HG02885 (cell line): Measurements from ENCODE around the gene MCF2L2.
A peak's percentile ranks its signal among the peaks of the same experiment; 100 is the strongest.
"Not testable (repeated sequence)": the region's sequence is repeated elsewhere in the genome, so short reads cannot be mapped to it uniquely, and the experiment has no call there.

Experiments used
- ATAC-seq: cut with Tn5 transposase; IDR thresholded peaks from one replicate; pipeline ENCODE4 v1.9.1; 2021; ENCODE audit warnings: mild to moderate bottlenecking; ENCODE audit not compliant: unreplicated experiment, poor library complexity

Gene MCF2L2, protein sequence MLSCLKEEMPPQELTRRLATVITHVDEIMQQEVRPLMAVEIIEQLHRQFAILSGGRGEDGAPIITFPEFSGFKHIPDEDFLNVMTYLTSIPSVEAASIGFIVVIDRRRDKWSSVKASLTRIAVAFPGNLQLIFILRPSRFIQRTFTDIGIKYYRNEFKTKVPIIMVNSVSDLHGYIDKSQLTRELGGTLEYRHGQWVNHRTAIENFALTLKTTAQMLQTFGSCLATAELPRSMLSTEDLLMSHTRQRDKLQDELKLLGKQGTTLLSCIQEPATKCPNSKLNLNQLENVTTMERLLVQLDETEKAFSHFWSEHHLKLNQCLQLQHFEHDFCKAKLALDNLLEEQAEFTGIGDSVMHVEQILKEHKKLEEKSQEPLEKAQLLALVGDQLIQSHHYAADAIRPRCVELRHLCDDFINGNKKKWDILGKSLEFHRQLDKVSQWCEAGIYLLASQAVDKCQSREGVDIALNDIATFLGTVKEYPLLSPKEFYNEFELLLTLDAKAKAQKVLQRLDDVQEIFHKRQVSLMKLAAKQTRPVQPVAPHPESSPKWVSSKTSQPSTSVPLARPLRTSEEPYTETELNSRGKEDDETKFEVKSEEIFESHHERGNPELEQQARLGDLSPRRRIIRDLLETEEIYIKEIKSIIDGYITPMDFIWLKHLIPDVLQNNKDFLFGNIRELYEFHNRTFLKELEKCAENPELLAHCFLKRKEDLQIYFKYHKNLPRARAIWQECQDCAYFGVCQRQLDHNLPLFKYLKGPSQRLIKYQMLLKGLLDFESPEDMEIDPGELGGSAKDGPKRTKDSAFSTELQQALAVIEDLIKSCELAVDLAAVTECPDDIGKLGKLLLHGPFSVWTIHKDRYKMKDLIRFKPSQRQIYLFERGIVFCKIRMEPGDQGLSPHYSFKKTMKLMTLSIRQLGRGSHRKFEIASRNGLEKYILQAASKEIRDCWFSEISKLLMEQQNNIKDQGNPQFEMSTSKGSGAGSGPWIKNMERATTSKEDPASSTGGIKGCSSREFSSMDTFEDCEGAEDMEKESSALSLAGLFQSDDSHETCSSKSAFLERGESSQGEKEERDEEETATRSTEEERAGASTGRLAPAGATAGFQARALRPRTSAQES

DNA sequence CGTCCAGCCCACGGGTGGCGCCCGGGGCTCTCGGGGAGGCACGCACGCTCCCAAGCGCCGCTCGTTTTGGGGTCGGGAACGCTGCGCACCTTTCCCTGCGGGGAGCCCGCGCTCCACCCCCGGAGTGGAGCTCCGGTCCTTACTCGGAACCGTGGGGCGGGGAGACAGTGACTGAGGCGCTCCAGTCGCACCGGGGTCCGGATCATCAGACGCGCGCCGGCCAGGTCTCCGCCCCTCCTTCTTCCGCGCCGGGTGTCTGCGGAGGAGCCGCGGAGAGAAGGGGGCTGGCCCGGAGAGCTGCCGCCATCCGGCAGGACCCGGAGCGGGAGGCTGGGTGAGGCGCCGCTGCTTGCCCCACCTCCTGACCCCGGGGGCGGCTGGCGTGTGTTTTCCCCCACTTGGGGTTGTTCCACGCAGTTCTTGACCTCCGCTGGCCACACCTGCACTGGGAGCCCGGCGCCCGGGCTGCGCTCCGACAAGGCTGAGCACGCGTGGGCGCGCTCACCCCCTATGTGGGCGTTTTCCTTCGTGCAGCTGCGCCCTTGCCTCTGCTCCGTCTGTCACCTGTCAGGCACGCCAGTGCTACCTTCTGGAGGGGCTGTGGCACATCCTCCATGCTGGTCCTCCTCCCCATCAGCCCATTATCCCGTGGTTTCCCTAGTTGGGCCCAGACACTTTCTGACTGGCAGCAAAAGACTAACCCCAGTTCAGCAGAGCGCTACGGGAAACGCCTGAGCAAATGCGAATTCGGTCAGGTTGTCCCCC, at the start of gene MCF2L2:
Gene MCF2L2 (minus strand): TSS at position 173 of the 765 bp plus-strand sequence. CDS start 642 bp downstream, outside the sequence.
- ATAC-seq = peak; percentile 80

DNA sequence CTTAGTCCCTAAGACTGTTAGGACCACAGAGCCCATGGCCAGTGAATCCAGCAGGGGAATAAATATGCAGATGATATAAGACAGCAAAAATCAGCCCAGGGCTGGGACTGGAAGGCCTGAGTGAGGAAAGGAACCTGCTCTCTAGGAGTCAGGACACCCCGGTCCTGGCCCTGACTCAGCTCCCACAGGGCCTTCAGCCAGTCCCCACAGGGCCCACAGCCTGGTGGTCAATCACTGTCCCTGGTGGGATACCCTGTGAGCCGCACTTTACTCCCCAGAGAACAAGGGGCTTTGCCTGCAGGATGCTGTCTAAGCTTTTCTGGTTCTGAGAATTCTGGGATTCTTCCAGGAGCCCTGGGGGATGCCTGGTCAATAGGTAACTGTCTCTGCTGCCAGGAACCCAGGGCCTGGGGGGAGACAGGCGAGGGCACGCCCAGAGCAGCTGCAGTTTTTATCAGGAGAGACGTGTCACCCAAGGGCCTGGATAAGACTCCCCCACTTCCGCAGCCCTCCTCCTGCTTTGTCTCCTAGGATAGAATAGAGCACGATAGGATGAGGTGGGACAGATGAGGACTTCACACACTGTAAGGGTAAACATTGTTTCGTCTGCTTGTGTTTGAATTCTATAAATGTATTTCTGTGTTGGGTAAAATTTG, 49.5 kb upstream of the MCF2L2 start:
- no peak for ATAC-seq

DNA sequence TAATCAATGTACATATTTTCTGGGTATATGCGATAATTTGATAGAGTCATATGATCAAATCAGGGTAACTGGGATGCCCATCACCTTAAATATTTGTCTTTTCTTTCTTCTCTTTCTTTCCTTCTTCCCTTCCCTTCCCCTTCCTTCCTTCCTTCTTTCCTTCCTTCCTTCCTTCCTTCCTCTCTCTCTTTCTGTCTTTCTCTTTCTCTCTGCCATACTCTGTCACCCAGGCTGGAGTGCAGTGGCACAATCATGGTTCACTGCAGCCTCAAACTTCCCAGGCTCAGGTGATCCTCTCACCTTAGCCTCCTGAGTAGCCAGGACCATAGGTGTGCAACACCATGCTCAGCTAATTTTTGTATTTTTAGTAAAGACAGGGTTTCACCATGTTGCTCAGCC, 47.3 kb upstream of the MCF2L2 start:
- not testable (repeated sequence) for ATAC-seq

DNA sequence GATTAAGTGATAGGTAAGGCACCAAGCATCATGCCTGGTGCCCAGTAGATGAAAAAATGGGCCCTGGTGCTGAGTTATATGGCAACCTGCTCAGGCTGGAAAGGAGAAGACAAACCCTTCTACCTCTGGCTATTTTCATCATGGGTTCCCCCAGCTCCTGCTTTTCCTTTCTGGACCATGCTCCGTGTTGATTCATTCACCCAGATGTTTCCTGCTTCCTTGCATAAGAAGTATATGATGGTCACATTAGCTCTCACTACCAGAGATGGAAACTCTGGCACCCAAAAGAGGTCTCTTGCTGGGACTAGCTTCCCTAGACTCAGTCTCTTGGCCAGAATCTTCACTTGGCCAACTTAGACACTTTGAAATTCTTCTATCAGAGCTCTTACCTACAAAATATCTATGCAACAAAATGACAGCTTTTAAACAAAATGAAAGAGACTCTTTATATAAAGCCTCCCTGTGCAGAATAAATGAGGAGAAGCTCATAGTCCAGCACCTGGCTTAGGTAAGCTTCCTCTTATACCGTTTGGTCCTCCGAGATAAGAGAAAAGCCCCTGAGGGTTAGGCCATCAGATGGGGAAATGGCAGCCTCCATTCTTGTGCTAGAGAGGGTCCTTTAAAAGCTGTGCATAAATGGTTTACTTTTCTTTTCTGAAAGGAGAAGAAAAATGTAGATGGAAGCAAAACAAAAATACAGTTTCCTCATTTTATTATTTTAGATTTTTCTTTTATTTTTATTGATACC, 46.8 kb upstream of the MCF2L2 start:
- ATAC-seq = no peak

DNA sequence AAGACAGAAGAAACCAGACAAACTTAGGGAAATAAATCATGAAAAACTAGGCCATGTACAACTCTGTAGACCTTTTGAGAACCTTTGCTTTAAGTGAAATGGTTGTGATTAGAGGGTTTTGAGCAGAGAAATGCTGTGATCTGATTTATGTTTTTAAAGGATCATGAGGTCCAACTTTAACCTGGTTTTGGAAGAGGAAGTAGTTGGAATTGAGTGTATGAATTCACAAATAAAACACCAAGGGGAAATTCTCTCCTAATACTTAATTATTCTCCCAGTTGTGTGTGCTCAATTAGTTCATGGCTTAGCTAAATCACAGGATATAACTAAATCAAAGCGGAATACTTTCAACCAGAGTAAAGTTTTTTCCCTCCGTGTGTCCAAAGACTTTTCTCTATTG, 45.5 kb upstream of the MCF2L2 start:
- no peak for ATAC-seq

DNA sequence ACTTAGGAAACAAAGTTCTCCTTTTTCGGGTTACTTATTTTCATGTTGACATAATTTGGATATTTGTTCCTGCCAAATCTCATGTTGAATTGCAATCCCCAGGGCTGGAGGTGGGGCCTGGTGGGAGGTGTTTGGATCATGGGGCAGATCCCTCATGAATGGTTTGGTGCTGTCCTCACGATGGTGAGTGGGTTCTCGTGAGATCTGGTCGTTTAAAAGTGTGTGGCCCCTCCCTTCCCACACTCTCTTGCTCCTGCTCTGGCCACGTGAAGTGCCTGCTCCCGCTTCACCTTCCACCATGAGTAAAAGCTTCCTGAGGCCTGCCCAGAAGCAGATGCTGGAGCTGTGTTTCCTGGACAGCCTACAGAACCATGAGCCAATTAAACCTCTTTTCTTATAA, 43.7 kb upstream of the MCF2L2 start:
- ATAC-seq = no peak

DNA sequence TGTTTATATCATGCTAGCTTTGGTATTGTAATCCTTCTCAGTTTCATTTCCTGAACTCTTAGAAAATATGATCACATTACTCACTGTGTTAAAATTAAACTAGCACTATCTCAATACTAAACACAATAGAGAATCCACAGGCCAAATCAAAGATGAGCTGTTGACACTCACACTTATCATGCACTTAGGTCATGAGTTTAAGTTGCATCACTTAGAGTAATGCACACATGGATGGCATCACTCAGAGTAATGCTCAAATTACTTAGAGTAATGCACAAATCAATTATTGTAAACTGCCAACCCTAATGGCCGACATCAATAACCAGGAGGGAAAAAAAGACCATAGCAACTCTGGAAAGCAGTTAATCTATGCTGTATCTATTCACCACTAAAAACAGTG, 40.0 kb upstream of the MCF2L2 start:
- ATAC-seq = no peak

DNA sequence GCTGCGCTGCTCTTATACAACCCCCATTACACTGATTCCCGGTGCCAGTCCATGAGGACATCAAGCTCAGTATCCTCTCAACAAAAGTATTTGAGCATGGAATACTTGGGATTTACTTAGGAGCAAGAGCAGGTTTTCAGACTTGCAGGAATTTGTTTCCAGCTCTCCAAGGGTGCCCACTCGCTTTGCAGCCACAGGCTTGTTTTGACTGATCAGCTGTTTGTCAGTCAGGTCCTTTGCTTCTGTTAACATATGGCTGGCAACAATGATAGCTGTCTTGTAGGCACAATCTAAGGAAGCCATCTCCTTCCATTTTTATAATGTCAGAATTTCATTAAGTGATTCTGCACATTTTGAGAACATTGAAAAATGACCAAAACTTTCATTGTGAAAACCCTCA, 38.2 kb upstream of the MCF2L2 start:
- no peak for ATAC-seq

DNA sequence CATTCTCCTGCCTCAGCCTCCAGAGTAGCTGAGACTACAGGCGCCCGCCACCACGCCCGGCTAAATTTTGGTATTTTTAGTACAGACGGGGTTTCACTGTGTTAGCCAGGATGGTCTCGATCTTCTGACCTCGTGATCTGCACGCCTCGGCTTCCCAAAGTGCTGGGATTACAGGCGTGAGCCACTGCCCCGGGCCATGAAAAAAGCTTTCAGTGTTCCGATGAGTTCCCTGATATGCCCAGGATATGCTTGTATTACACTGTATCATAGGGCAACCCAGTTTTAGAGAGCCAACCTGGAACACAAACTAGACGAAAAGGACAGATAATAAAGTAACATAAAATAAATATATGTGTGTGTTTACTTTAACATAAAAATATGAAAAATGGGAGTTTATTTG, 37.3 kb upstream of the MCF2L2 start:
- not testable (repeated sequence) for ATAC-seq

DNA sequence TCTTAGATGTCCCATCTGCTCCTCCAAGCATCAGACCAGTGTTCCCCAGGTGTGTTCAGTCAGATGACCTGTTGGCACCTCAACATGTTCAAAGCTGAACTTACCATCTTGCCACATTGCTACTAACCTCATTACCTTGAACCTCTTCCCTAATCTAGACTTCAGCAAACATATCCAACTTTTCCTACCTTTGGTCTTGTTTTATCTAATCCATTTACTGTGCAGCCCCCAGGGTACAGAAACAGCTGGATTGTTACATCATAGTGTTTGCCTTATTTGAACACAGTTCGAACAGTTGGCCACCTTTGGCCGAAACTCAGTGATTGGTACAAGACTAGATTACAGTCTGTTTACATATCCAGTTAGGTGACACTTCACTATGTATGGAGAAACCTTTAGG, 36.1 kb upstream of the MCF2L2 start:
- no peak for ATAC-seq

DNA sequence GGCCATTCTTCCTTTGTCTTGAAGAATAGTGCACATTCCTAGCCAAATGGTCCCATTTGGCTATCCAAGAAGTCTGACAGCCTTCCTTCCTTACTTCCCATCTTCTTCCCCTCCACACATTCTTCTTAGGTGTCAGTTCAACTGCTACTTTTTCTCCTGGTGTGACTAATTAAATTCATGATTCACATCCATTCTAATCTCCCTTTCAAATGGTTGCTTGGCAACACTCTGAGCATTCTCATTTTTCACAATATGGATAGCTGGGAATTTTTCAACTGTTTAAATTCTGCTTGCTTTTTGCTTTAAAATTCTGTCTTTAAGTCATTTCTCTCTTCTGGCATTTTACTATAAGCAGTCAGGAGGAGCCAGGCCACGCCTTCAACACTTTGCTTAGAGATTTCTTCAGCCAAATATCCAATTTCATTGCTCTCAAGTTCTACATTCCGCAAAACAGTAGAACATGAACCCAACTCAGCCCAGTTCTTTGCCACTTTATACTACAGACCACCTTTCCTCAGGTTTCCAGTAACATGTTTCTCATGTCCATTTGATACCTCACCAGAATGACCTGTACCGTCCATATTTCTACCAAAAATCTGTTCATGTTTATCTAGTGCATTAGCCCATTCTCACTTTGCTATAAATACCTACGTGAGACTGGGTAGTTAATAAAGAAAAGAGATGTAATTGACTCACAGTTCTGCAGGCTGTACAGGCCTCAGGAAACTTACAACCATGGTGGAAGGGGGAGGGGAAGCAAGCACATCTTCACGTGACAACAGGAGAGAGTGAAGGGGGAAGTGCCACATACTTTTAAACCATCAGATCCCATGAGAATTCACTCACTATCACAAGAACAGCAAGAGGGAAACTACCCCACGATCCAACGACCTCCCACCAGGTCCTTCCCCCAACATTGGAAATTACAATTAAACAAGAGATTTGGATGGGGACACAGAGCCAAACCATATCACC, 31.9 kb upstream of the MCF2L2 start:
- no peak for ATAC-seq

DNA sequence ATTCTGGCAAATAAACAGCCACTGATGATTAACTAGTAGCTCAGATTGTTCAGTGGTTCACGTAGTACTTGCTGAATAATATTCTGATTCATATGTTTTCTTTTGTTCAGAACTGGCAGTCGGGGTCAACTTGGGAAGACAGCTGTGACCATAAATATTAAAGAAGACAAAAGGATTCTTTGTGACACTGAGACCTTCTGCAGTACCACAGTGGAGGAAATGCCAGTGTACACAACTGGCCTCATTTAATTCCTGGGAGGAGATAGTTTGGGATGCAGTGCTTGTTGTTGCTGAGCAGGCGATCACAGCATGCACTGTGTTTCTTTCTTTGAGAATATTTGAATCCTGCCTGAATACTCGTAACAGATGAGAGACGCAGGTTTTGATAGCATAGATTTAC, 26.7 kb upstream of the MCF2L2 start:
- no peak for ATAC-seq

DNA sequence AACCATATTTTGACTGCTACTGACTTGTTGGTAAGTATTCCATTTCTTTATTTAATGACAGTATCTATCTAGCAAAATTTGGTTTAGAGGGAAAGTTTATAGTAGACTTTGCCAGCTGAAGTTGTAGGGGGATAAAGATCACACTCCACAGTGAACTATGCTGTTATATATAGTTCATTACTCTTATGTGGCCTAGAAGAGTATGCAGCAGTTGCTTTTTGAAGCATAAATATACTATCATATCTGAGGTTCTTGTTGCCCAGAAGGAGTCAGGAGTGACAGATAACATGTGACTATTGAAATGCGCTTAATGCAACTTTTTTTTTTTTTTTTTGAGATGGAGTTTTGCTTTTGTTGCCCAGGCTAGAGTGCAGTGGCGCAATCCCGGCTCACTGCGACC, 25.6 kb upstream of the MCF2L2 start:
- ATAC-seq = no peak

DNA sequence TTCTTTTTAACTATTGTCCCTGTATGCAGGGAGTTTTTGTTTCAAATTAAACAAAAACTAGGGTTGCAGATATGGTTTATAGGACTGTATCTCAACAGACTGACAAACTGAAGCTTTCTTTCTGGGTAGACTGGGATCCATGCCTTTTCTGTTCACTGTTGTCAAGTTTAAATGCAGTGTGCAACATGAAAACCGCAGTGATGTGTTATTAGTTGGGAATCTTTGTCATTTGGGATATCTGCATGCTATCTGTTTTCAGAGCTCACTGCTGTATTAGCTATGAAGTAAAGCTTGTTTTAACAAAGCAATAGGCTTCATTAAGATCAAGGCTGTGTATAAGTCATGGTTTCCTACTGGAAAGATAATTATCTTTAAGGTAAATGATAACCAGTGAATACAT, 21.4 kb upstream of the MCF2L2 start:
- no peak for ATAC-seq

DNA sequence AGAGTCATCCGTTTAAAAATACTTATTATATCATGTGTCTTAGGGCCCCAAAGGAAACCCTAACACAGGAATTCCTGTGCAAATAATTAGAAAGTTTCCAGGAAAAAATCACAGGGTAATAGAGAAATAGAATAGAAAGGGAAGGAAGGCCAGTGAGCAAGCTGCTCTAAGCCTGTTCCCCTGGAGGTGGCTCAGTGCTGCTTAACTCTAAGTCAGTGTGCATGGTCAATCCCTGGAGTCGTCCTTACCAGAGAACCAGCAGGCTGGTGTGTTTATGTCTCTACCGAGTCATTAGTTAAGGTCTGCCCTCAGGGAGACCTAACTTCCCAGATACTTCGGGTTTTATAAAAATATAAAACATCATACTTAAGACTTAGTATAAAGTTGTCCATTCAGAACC, 21.0 kb upstream of the MCF2L2 start:
- ATAC-seq = no peak

DNA sequence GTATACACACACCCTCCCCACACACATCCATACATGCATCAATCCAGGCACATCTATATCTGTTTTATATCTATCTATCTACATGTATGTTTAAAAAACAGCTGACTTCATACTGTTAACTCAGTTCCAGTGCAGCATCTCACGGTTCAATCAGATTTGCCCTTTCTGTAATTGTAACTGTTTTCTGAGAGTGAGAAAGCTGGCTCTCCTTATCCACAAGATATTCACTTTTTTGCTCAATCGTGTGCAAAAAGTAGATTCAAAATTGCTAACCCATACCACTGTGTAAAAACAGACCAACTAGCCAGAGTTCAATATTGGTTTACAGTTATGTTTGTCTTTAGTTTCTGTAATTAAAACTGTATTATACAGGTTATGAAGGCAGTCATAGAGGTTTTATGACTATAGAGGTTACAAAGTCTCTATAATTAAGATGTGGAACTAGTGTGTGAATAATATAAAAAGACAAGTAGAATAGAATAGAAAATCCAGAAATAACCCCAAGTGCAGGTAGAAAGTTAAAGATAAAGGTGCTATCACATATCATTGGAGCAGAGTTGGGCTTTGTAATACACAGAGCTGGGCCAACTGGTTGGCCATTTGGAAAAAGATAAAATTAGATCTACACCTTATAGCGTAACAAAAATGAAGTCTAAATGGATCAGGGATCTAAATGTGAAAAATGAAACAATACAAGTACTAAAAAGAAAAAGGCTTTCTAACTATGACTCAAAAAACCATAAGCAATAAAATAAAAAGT, 20.1 kb upstream of the MCF2L2 start:
- ATAC-seq = no peak
